ENCODE measurements around the gene FOXP2.

FOXP2 gene

DNA sequence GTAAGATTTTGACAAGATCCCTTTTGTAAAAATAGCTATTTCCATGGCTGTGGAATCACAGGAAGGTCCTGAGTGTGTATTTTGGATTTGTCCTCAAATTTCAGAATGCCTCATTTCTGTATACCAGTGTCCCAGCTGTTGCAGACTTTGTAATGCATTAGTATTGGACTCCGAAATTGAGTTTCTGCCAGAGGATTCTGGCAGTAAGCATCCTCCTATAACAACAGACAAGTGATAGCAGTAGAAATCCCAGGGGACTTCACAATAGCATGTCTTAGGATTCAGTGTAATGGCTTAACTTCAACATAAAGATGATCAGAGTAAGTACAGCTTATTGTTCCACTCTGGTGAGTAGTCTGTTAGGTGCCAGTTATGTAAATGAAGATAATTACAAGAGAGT lies 104.6 kb downstream of the FOXP2 start:
- H3K4me3 ChIP-seq (ENCODE audit: low read depth, low read length) = no peak overlapping the region
- DNase-seq (ENCODE audit: low read depth, low spot score) = no peak
- TF ChIP-seq, protein P1, sequence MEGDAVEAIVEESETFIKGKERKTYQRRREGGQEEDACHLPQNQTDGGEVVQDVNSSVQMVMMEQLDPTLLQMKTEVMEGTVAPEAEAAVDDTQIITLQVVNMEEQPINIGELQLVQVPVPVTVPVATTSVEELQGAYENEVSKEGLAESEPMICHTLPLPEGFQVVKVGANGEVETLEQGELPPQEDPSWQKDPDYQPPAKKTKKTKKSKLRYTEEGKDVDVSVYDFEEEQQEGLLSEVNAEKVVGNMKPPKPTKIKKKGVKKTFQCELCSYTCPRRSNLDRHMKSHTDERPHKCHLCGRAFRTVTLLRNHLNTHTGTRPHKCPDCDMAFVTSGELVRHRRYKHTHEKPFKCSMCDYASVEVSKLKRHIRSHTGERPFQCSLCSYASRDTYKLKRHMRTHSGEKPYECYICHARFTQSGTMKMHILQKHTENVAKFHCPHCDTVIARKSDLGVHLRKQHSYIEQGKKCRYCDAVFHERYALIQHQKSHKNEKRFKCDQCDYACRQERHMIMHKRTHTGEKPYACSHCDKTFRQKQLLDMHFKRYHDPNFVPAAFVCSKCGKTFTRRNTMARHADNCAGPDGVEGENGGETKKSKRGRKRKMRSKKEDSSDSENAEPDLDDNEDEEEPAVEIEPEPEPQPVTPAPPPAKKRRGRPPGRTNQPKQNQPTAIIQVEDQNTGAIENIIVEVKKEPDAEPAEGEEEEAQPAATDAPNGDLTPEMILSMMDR (IDR thresholded peaks at IDR 0.05; ENCODE audit: low read depth, low read length) = no peak
- in situ Hi-C loops (cut with HindIII; ENCODE audit: low sequenced_read_pairs) = no loop called here

DNA sequence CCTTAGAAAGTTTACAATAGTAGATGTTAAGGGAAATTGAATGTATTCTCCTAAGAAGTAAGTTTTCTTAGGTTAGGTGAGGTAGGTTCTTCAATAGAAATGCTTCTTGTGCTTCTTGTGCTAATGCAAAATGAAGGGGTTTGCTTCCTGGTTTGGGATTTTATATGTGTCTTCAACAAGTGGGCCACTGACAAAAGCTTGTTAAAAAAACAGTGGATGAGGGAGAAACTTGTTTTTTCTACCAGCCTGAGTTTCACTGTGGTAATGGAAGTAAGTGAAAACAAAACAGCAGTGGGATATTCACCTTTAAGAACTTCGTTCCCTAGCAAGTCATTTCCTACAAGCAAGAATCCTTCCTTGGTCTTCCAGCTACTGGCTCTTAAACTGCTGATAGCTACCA lies 107.5 kb downstream of the FOXP2 start:
- H3K4me3 ChIP-seq (ENCODE audit: low read depth, low read length) = no peak overlapping the region
- no peak for DNase-seq (ENCODE audit: low read depth, low spot score)
- TF ChIP-seq, protein P1 (IDR thresholded peaks at IDR 0.05; ENCODE audit: low read depth, low read length) = no peak
- in situ Hi-C loops (cut with HindIII; ENCODE audit: low sequenced_read_pairs) = no loop called here

DNA sequence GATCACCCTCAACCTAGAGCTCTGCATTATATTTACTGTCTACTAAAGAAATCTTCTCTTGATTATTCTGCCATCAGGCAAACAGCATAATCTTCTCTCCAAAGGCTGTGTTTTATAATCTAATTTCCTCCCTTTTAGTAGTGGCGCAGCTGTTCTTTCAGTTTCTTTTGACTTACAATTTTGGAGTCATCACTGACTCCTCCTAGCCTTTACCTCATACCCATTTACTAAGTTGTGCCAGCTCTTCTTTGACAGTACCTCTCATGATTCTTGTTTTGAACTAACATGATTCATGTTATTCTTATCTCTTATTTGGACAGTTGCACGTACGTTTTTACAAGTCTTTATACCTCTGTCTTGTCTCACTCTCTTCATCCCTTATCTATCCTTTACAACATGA lies 113.0 kb downstream of the FOXP2 start:
- no peak overlapping the region for H3K4me3 ChIP-seq (ENCODE audit: low read depth, low read length)
- DNase-seq (ENCODE audit: low read depth, low spot score) = no peak
- TF ChIP-seq, protein P1 (IDR thresholded peaks at IDR 0.05; ENCODE audit: low read depth, low read length) = no peak
- in situ Hi-C loops (cut with HindIII; ENCODE audit: low sequenced_read_pairs) = no loop called here

DNA sequence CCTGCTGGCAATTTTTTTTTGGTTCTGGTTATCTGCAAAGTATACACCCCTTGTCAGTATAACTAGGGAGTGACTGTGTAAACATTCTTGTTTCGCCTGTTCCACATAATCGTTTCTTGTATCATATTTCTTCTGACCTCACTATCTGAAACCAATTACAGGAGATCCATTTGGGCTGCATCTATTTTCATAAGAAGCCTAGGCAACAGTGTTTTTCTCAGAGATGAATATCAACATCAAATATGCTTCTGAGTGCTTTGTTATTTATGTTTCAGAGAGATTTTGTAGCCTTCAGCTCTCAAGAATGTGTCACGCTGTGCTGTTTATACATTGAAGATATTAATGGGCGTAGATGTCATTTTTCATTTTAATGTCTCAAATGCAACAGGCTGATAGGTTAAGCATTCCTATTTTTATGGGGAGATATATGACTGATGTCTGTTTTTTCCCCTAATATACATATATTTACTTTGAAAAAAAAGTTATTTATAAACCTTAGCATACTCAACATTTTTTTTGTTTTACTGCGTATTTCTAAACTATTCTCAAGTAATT lies 115.5 kb downstream of the FOXP2 start:
- no peak overlapping the region for H3K4me3 ChIP-seq (ENCODE audit: low read depth, low read length)
- in situ Hi-C loops (cut with HindIII; ENCODE audit: low sequenced_read_pairs) = no loop called here
- TF ChIP-seq, protein P1 (IDR thresholded peaks at IDR 0.05; ENCODE audit: low read depth, low read length) = no peak
- peak; percentile 54 for DNase-seq (ENCODE audit: low read depth, low spot score)

DNA sequence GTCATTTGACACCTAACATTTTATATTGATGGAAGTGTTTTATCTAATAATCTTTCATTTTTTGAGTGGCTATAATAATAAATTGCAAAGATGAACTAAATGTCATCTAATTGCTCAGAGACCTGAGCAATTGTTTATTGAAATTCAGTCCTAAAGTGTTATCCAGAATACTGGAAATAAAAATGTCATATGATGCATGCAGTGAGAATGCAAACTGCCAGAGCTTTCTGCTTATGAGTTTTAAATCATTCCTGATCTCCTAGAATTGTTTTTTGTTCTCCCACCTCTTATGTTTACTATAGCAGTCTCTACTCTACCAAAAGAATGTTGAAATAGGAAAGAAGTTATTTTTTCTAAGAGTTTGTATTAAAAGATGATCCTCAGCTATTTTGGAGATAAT lies 116.7 kb downstream of the FOXP2 start:
- no peak overlapping the region for H3K4me3 ChIP-seq (ENCODE audit: low read depth, low read length)
- TF ChIP-seq, protein P1 (IDR thresholded peaks at IDR 0.05; ENCODE audit: low read depth, low read length) = no peak
- in situ Hi-C loops (cut with HindIII; ENCODE audit: low sequenced_read_pairs) = no loop called here
- DNase-seq (ENCODE audit: low read depth, low spot score) = no peak

DNA sequence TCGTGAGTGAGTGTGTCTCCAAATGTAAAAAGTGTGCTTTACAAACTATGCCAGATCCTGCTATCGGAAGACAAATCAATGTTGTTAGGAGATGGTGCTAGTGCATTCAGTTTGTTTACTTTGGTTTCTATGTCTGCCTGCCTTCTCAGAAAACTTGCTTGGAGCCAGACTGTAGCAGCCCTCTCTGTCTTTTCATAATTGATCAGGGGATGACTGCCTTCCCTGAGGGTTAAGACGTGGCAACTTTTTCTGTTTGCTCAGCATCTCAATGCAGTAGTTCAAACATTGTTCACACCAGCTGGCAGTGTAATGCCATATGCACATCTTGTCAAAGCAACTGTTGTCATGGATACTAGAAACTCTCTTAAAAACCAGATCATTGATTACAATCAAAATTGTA lies 118.5 kb downstream of the FOXP2 start:
- in situ Hi-C loops (cut with HindIII; ENCODE audit: low sequenced_read_pairs) = no loop called here
- DNase-seq (ENCODE audit: low read depth, low spot score) = no peak
- H3K4me3 ChIP-seq (ENCODE audit: low read depth, low read length) = no peak overlapping the region
- TF ChIP-seq, protein P1 (IDR thresholded peaks at IDR 0.05; ENCODE audit: low read depth, low read length) = no peak

DNA sequence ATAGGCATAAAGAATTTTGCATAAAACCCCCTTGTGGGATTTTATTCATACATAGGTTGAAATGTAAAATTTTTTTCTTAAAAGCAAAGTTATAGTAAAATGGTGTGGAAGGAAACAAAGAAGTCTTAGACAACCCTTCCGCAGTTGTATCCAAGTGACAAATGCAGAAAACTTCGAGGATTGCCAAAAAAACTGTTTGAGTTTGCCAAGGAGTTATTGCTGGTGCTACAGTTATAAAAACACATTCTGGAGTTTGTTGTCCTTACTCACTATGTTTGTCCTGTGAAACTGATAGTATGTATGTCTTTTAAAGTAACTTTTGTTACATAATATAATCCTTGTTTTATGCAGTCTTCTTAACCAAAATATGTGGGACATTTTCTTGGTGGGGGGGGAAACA lies 120.3 kb downstream of the FOXP2 start:
- peak; percentile 18 for DNase-seq (ENCODE audit: low read depth, low spot score)
- in situ Hi-C loops (cut with HindIII; ENCODE audit: low sequenced_read_pairs) = no loop called here
- TF ChIP-seq, protein P1 (IDR thresholded peaks at IDR 0.05; ENCODE audit: low read depth, low read length) = no peak
- no peak overlapping the region for H3K4me3 ChIP-seq (ENCODE audit: low read depth, low read length)

Measured in astrocyte of the spinal cord (primary cell).